ENCODE results near the gene DGCR6L.
"Not testable (repeated sequence)": the region's sequence is repeated elsewhere in the genome, so short reads cannot be mapped to it uniquely, and the experiment has no call there.

Gene DGCR6L

DNA sequence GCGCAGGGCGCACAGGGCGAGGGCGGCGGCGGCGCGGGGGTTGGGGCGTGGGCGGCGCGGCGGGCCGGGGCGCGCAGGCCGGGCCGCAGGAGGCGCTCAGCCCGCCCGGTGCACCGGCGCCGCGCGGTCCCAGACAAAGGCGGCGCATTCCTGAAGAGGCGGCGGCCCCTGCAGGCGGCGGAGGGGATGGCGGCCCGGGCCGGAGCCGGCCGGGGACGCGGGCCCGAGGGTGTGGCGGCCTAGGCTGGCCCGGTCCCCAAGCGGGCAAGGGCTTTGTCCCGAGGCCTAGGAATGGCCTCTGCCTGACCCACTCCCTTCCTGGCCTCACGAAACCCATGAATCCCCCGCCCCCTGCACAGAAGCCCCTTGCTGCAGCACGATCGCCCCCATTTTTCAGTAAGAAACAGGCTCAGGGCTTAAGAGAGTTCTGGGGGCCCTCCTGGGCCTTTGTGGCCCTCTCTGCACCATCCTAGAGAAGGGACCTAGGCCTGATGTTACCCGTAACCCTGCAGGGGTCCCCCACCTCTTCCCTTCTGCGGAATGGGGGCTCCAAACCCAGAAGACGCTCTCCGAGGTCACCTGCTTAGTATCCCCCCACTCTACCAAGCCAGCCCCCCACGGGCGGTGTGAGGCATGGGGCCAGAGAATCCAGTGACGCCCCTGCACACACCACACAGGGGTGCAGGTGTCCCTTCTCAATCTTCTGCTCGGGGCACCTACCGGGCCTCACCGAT lies 51.4 kb downstream of the DGCR6L start, which contains the start of gene RTN4R:
RTN4R (minus strand) TSS at position 40 of the 734 bp plus-strand sequence. CDS start 226 bp downstream, outside the sequence.
- H3K4me3 ChIP-seq (ENCODE audit: low read depth, low read length), result peak within 1 kb of the TSS; percentile 51
- DNase-seq (ENCODE audit: low read depth), result no peak
- TF ChIP-seq CTCF (IDR thresholded peaks at IDR 0.05; ENCODE audit: control insufficient read depth, extremely low read depth, insufficient read depth), result peak; percentile 81

- DNase-seq (ENCODE audit: low read depth), result no peak
- no peak for TF ChIP-seq CTCF (IDR thresholded peaks at IDR 0.05; ENCODE audit: control insufficient read depth, extremely low read depth, insufficient read depth)
- peak overlapping the region; percentile 51 for H3K4me3 ChIP-seq (ENCODE audit: low read depth, low read length)
Measured at GRCh38 chr22:20267441-20268278, 52.2 kb downstream of the DGCR6L start.

DNA sequence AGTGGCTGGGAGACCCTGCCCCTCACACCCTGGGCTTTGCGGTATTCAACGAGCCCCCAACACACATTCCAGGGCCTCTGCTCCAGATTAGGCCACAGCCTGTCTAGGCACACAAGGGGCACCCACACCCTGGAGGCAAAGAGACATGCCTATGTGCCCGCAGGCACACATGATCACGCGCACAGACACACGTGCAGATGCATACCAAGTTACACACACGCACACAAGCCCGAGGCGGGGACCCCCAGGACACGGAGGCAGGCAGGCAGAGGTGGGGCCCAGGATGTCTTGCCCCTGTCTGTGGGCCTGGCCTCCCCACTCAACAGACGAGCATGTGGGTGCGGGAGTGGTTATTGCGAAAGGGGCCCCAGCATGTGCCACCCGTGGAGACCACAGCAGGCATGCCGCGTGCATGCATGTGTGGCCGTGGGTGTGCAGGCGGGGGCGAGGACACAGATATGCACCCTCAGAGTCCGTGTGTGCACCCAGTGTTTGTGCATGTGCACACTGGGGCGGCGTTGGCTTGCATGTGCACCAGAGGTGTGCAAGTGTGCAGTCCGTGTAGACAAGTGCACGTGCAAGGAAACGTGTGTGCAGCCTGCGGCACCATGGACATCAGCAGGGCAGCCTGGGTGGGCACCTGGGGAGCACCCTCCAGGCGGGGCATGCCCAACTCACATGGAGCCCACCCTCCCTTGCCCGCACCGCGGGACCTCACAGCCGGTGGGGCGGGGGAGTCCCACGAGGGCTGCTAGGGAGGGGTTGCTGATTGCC lies 53.0 kb downstream of the DGCR6L start:
- DNase-seq (ENCODE audit: low read depth), result not testable (repeated sequence)
- peak overlapping the region; percentile 51 for H3K4me3 ChIP-seq (ENCODE audit: low read depth, low read length)

GRCh38 chr22:20265772-20266666 lies 53.8 kb downstream of the DGCR6L start:
- not testable (repeated sequence) for DNase-seq (ENCODE audit: low read depth); H3K4me3 ChIP-seq (ENCODE audit: low read depth, low read length)

DNA sequence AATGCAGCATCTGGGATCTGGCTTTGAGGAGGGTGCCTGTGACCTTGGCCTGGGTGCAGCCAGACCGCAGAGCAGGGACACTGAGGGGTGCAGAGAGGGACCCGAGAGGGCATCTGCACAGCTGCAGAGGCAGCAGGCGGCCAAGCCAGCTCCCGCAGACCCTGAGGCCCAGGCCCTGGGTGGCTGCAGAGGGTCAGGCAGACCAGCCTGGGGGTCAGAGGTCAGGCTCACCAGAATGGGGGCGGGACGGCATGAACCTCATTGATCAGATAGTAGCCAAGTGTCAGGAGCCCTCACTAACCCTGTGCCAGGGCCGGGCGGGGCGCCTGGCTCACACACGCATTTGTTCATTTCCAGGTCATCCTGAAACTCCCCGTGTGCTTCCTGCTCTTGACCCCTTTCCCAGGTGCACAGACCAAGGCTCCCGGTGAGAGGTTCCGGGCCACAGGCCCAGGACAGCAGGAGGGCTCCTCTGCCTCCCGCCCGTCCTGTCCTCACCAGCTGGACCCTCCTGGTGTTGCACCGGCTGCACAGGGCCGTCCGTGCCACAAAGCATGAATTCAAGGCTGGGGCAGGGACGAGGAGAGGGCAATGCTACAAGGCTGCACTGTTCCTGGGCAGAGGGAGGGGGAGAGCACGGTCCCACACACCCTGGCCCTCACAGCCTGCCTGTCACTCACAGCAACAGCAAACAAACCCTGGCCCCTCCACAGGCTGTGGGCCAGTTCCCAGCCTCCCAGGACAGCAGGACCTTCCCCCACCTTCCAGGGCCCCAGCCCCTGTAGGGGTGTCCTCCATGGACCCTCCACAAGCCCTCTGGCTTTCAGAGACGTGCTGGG lies 55.0 kb downstream of the DGCR6L start:
- no peak for DNase-seq (ENCODE audit: low read depth)
- TF ChIP-seq CTCF (IDR thresholded peaks at IDR 0.05; ENCODE audit: control insufficient read depth, extremely low read depth, insufficient read depth), result no peak
- H3K4me3 ChIP-seq (ENCODE audit: low read depth, low read length), result no peak overlapping the region
